PC-9 (cell line): ENCODE results near the gene FEM1C. TPM values are rescaled to one million over a fixed set of nuclear protein-coding genes. Genes with fewer than 3 reads are reported as not detected.

Source experiments
- Bru-seq: library from RNA; stranded (reverse); fragments of 400-500 nt; gene quantifications from one replicate; lab custom pipeline; 2021; lab: Mats Ljungman, UMichigan
- BruChase-seq, 2 experiments: library from RNA; stranded (reverse); fragments of 400-500 nt; gene quantifications; one replicate each; lab custom pipeline; 2021; lab: Mats Ljungman, UMichigan
- BruUV-seq: library from RNA; stranded (reverse); fragments of 400-500 nt; replicated peaks from 2 replicates; lab custom pipeline; 2021; lab: Mats Ljungman, UMichigan
- CTCF ChIA-PET: fragments of 300-600 bp; sonication (Branson Sonifier 250); formaldehyde crosslinking; loops from one replicate; lab custom pipeline; 2022; ENCODE audit warnings: antibody characterized with exemption; lab: Charles Lee
- POLR2A ChIA-PET: fragments of 300-600 bp; sonication (Branson Sonifier 250); formaldehyde crosslinking; loops from one replicate; lab custom pipeline; 2022; ENCODE audit warnings: antibody characterized with exemption; ENCODE audit not compliant: unreplicated experiment; lab: Charles Lee
- DNase-seq, 2 experiments: peaks; one replicate each; pipeline versions ENCODE4 v3.0.0 to v3.0.0-alpha.2; 2015 to 2022; ENCODE audit warnings: mixed read lengths in 1 of 2
- H2AFZ ChIP-seq: fragments of 200-600 bp; sonication (generic); 2 replicates; pipeline ENCODE4 v1.8.1; 2017; ENCODE audit warnings: antibody characterized with exemption
- H3F3A ChIP-seq: fragments of 200-600 bp; sonication (generic); 2 replicates; pipeline ENCODE4 v1.8.1; 2017; ENCODE audit warnings: antibody characterized with exemption, mild to moderate bottlenecking, low read depth; ENCODE audit not compliant: insufficient read depth
- H3K27ac ChIP-seq: fragments of 200-600 bp; sonication (generic); 2 replicates; pipeline ENCODE4 v1.6.1; 2016; ENCODE audit warnings: mixed run types
- H3K27me3 ChIP-seq: fragments of 200-600 bp; sonication (generic); 2 replicates; pipeline ENCODE4 v1.6.1; 2016; ENCODE audit warnings: low read depth, mixed run types; ENCODE audit not compliant: insufficient read depth
- H3K36me3 ChIP-seq: fragments of 200-600 bp; sonication (generic); 2 replicates; pipeline ENCODE4 v1.6.1; 2016; ENCODE audit warnings: low read depth, mixed run types
- H3K4me1 ChIP-seq: fragments of 200-600 bp; sonication (generic); replicated peaks from 2 replicates; pipeline ENCODE4 v1.6.1; 2016; ENCODE audit warnings: mixed run types; ENCODE audit not compliant: insufficient read depth
- H3K4me2 ChIP-seq: fragments of 200-600 bp; sonication (generic); 2 replicates; pipeline ENCODE4 v1.6.1; 2017; ENCODE audit warnings: mixed run types
- H3K4me3 ChIP-seq: fragments of 200-600 bp; sonication (generic); 2 replicates; pipeline ENCODE4 v1.6.1; 2016; ENCODE audit warnings: mixed run types
- H3K79me2 ChIP-seq: fragments of 200-600 bp; sonication (generic); 2 replicates; pipeline ENCODE4 v1.6.1; 2017; ENCODE audit warnings: low read depth, mixed run types
- H3K9me2 ChIP-seq: fragments of 200-600 bp; sonication (generic); 2 replicates; pipeline ENCODE4 v1.8.1; 2017; ENCODE audit warnings: mild to moderate bottlenecking; ENCODE audit not compliant: insufficient read depth
- H3K9me3 ChIP-seq: fragments of 200-600 bp; sonication (generic); 2 replicates; pipeline ENCODE4 v1.8.1; 2016; ENCODE audit warnings: low read depth; ENCODE audit not compliant: insufficient read depth
- H4K20me1 ChIP-seq: fragments of 200-600 bp; sonication (generic); 2 replicates; pipeline ENCODE4 v1.8.1; 2017; ENCODE audit not compliant: insufficient read depth
- EZH2 ChIP-seq: fragments of 200-600 bp; sonication (generic); IDR thresholded peaks from 2 replicates; pipeline ENCODE4 v1.8.0; 2017; ENCODE audit warnings: antibody characterized with exemption, low read depth
- intact Hi-C: fragments of 100-400 bp; cut with micrococcal nuclease; formaldehyde crosslinking; loops from one replicate; pipeline ENCODE4 v1.10.0; 2022; ENCODE audit not compliant: unreplicated experiment
- long read RNA-seq: library from polyadenylated mRNA; stranded (forward); transcript quantifications from one replicate; pipeline ENCODE4 v2.0.0, GENCODE V29; 2022
- total RNA-seq: library from RNA; stranded (reverse); gene quantifications from 2 replicates; pipeline ENCODE4 v1.2.3, GENCODE V29; 2021
- TF ChIP-seq, protein P1 (sequence below): fragments of 200-600 bp; sonication (generic); conservative IDR thresholded peaks from 2 replicates; pipeline ENCODE4 v1.6.1; 2017; ENCODE audit warnings: mixed run types, antibody characterized with exemption, mild to moderate bottlenecking, moderate library complexity

Gene FEM1C, protein sequence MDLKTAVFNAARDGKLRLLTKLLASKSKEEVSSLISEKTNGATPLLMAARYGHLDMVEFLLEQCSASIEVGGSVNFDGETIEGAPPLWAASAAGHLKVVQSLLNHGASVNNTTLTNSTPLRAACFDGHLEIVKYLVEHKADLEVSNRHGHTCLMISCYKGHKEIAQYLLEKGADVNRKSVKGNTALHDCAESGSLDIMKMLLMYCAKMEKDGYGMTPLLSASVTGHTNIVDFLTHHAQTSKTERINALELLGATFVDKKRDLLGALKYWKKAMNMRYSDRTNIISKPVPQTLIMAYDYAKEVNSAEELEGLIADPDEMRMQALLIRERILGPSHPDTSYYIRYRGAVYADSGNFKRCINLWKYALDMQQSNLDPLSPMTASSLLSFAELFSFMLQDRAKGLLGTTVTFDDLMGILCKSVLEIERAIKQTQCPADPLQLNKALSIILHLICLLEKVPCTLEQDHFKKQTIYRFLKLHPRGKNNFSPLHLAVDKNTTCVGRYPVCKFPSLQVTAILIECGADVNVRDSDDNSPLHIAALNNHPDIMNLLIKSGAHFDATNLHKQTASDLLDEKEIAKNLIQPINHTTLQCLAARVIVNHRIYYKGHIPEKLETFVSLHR
- total RNA-seq (11.3 and 15.9 TPM in 2 replicates), Bru-seq, nascent RNA (percentile 98 among the genes with signal in this experiment), BruChase-seq, experiment 1, labeled RNA remaining after a 2-hour chase (percentile 97 among the genes with signal in this experiment), BruChase-seq, experiment 2, labeled RNA remaining after a 6-hour chase (percentile 86 among the genes with signal in this experiment)
- long read RNA-seq, full-length matches to known transcripts: 6 of 9 reads
- long read RNA-seq, partial matches to known transcripts: 1 of 9 reads
- long read RNA-seq, other reads (novel, unspliced or antisense): 2 of 9 reads

DNA sequence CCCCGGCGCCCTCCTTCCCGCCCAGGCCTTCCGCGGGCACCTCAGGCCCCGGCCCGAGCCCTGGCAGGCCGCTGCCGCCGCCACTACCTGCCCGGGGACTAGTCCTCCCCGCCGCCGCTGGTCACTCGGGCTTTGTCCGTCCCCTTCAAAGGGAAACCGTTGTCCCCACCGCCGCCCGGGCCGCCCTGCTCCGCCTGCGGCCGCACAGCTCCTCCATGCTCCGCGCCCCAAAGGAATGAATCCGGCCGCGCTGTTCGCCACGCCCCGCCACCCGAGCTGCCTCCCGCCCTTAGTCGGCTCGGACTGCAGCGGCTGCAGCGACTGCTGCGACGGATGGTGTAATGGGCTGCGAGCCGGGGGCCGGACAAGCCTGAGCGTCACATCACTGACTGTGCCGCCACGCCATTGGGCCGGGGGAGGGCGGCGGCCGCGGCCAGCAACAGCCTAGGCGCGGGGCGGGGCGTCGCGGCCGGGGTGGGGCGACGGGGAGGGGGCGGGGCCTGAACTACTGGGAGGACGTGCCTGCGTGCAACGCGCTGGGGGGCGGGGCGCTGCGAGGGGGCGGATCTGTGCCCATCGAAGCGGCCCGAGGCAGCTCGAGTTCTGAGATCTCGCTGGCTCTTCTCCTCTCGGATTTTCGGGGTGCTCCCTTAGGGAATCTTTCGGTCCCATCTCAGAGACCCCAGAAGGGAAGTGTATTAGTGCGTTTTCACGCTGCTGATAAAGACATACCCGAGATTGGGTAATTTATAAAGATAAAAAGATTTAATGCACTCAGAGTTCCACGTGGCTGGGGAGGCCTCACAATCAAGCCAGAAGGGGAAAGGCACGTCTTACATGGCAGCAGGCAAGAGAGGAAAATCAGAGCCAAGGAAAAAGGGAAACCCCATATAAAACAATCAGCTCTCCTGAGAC is at the start of gene FEM1C:
FEM1C (minus strand) TSS at position 340 of the 915 bp plus-strand sequence. CDS start 1,282 bp downstream, outside the sequence.
- DNase-seq: peak; percentile 90 to 97
- POLR2A ChIA-PET: interaction anchor here (0.6 to 0.7 kb wide), 4 partner anchors 14 to 297 kb away, joined by 3 to 9 read pairs (median 5); partner anchors contain the start of genes AP3S1 and ATG12
- no peaks in the 10 kb centered on the region; the same call in 1 of the 2 replicates for H3F3A ChIP-seq
- H4K20me1 ChIP-seq: peaks cover 26% of the 10 kb centered on the region
- H3K9me3 ChIP-seq: peaks cover 19% of the 10 kb centered on the region
- H3K36me3 ChIP-seq: peaks cover 37% of the 10 kb centered on the region
- H3K9me2 ChIP-seq: no peaks in the 10 kb centered on the region
- no TSS peak for BruUV-seq
- intact Hi-C loops: loop anchor here (1.0 to 5.0 kb wide), 4 partner anchors 41 to 167 kb away; no protein-coding TSS in a partner anchor
- TF ChIP-seq, protein P1, sequence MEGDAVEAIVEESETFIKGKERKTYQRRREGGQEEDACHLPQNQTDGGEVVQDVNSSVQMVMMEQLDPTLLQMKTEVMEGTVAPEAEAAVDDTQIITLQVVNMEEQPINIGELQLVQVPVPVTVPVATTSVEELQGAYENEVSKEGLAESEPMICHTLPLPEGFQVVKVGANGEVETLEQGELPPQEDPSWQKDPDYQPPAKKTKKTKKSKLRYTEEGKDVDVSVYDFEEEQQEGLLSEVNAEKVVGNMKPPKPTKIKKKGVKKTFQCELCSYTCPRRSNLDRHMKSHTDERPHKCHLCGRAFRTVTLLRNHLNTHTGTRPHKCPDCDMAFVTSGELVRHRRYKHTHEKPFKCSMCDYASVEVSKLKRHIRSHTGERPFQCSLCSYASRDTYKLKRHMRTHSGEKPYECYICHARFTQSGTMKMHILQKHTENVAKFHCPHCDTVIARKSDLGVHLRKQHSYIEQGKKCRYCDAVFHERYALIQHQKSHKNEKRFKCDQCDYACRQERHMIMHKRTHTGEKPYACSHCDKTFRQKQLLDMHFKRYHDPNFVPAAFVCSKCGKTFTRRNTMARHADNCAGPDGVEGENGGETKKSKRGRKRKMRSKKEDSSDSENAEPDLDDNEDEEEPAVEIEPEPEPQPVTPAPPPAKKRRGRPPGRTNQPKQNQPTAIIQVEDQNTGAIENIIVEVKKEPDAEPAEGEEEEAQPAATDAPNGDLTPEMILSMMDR: no peak
- H3K4me2 ChIP-seq: peak within 1 kb of the TSS; percentile 90
- peak within 1 kb of the TSS; percentile 89 for H3K4me3 ChIP-seq
- peak within 1 kb of the TSS; percentile 93 for H2AFZ ChIP-seq
- no peaks in the 10 kb centered on the region for H3K27me3 ChIP-seq
- CTCF ChIA-PET: interaction anchor here (0.8 to 1.0 kb wide), 2 partner anchors 46 to 129 kb away, joined by 7 to 16 read pairs; no protein-coding TSS in a partner anchor
- H3K79me2 ChIP-seq: peaks cover 47% of the 10 kb centered on the region
- peaks cover 19% of the 10 kb centered on the region for H3K4me1 ChIP-seq
- peak within 1 kb of the TSS; percentile 89 for H3K27ac ChIP-seq

DNA sequence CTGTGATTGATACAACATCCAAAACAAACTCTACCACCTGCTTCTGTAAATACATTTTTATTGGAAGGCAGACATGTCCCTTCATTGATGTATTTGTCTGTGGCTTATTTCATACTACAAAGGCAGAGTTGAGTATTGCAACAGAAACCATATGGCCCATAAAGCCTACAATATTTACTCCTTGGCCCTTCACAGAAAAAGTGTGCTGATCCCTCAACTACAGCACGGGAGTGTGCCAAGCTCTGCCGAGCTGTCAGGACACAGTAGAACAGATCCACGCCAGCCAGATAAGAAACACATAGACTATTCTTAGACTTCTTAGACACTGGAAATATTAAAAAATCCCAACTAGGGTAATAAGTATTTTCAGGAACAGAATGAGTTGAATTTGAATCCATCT is 44.5 kb upstream of the FEM1C start:
- Histone ChIP-seq H3K4me3 (no peak overlapping the region), H3K9me2 (no peaks in the 10 kb centered on the region), H3F3A (peaks cover 4% of the 10 kb centered on the region), H3K4me2 (no peak overlapping the region), H4K20me1 (0 out of 2 replicates have a peak, but pooled peaks cover 3% of the 10 kb centered on the region), H3K4me1 (peaks cover 10% of the 10 kb centered on the region; the same call in 1 of the 2 replicates), H3K9me3 (no peaks in the 10 kb centered on the region), H2AFZ (no peak overlapping the region), H3K27me3 (no peaks in the 10 kb centered on the region), H3K36me3 (no peaks in the 10 kb centered on the region), H3K27ac (no peak overlapping the region), H3K79me2 (no peaks in the 10 kb centered on the region)
- no TSS peak for BruUV-seq
- intact Hi-C loops: no loop called here
- CTCF ChIA-PET: no interaction called here
- TF ChIP-seq EZH2: no peak
- TF ChIP-seq, protein P1: no peak
- no peak for DNase-seq
- POLR2A ChIA-PET: no interaction called here
